Activated CD8-positive, alpha-beta memory T cell treated with anti-CD3 and anti-CD28 coated beads, Interleukin-2, amount 50 U/mL, for 24 hours (primary cell): ENCODE data around the gene EML6.

Experiments used
- DNase-seq: peaks from one replicate; pipeline ENCODE4 v3.0.0-alpha.2; 2020; ENCODE audit errors: extremely low read depth

EML6 gene

GRCh38 chr2:54879598-54880332 is 156.3 kb downstream of the EML6 start:
- no peak for DNase-seq

DNA sequence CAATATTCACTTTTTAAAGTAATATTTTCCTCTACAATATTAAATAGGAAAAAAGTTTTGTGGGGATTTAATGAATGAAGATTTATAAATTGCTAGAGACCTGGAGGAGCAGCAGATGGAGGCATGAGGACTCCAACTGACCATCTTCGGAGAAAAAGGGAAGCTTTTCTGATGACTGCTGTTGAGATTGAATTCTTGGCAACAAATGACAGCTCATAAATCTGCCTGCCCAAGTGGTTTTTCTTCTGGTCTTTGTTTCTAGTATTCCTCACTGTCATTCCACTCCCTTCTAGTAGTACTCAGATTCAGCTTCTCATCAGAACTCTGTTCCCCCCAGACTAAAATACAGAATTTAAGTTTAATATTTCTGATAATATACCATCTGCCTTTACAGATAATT is 157.0 kb downstream of the EML6 start:
- DNase-seq = no peak

DNA sequence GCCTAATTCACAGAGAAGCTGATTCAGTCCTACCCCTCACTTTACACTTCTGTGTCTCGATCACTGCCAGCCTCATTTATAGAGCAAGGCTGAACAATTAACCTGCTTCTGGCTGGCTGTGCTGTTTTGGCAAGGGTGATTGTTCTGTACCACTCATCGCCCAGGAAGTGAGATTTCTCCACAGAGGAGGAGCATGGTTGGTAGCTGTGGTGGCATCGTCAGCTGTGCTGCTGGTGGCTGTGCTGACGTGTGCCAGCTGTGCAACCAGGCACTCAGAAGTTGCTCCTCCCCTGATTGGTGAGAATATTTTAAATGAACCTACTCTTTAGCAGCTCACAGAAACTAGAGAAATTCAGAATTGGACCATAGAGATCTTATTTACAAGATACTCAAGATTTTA is 158.3 kb downstream of the EML6 start:
- no peak for DNase-seq

DNA sequence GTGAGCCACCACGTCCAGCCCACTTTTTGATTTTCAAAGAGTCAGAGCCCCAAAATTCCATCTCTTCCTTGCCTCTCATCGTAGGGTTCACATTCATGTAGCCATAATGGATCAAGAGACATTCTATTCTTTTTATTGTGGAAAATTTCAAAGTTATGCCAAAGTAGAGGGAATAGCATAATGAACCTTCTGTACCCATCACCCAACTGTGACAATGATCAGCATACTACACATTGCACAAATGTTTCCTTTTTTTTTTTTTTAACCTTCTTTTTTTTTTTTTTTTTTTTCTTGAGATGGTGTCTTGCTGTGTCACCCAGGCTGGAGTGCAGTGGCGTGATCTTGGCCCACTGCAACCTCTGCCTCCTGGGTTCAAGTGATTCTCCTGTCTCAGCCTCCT is 162.4 kb downstream of the EML6 start:
- DNase-seq = no peak

GRCh38 chr2:54887850-54888545 is 164.5 kb downstream of the EML6 start:
- no peak for DNase-seq

- DNase-seq = no peak
Measured at GRCh38 chr2:54889053-54889452, 165.6 kb downstream of the EML6 start.

- DNase-seq = no peak
Measured at GRCh38 chr2:54891909-54892308, 168.4 kb downstream of the EML6 start.

- no peak for DNase-seq
Measured at GRCh38 chr2:54894467-54894866, 171.0 kb downstream of the EML6 start.

- no peak for DNase-seq
Measured at GRCh38 chr2:54895730-54896129, 172.3 kb downstream of the EML6 start.

DNA sequence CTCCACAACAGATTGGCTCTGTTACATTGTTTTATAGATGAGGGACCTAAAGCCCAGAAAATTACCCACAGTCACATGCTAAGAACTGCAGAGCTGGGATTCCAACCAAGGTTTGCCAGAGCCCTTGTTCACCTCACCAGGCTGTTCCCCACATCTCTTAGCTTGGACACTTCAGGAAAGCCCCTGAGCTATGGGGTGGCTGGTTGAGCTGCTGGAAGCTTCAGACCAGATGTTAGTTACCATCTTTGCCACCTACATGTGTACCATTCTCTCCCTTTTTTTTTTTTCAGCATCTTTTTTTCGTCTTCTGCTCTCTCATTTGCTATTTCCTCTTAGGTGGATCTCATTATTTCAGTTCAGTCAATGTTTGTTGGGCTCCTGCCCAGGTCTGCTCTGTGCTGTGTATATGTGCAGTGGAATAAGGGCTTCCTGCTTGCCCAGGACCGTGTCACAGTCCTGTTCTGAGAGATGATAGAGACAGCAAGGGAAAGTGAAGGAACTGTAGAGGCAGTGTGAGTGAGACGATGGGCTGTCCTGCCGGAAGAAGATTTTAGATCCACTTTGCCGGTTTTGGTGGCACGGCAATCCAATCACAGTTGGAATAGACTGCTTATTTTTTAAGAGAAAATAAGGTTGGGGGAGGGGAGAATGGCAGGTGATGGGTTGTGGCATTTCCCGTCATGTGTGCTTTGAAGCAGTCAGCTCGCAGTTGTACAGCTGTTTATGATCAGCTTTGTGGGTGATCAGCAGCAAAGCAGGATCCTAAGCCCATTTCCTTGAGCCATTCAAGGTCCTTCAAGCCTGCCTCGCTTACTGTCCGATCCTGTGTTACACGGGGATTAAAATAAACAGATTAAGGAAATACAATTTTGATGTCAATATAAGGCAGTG is 174.2 kb downstream of the EML6 start:
- DNase-seq = no peak

GRCh38 chr2:54898456-54899226 is 175.2 kb downstream of the EML6 start:
- no peak for DNase-seq

DNA sequence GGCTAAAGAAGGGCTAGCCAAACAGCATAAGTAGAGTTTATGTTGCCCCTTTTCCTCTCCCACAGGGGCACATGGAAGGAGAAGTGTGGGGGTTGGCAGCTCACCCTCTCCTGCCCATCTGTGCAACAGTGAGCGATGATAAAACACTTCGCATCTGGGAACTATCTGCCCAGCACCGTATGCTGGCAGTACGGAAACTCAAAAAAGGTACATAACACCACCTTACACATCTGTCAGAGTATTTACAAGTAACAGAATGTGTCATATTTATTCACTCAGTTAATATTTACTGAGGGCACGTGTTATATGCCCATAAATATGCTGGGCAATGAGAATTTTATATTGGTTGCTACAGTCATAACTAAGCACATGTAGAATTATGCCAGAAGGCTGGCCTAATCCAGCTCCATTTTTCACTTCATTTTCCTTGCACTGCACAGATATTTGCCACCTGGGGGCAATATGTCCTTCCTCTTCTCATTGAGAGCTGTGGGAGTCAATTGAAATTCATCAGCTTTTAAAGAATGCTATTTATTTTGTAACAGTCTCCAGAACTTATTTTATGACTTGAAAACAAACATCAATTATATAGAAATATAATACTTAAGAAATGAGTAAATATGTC is 176.2 kb downstream of the EML6 start:
- DNase-seq = no peak

- DNase-seq = no peak
Measured at GRCh38 chr2:54901224-54901986, 177.9 kb downstream of the EML6 start.

GRCh38 chr2:54902763-54903162 is 179.3 kb downstream of the EML6 start:
- no peak for DNase-seq

- DNase-seq = peak; percentile 14
Measured at GRCh38 chr2:54903736-54904554, 180.5 kb downstream of the EML6 start.

- no peak for DNase-seq
Measured at GRCh38 chr2:54904836-54905235, 181.4 kb downstream of the EML6 start.

- DNase-seq = no peak
Measured at GRCh38 chr2:54906716-54907115, 183.3 kb downstream of the EML6 start.

DNA sequence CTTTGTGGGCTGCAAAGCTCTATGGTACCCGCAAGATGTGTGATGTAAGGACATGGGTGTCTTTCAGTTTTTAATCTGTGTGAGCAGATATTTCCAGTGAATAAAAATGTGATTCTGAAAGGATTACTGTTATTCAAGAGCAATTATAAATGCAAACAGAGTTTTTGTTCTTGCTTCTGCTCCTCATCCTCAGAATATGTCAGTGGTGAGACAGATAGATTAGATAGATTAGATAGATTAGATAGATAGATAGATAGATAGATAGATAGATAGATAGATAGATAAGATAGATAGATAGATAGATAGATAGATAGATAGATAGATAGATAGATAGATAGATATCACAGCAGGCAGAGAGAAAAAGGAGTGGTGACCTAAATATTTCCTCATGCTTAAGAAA is 184.2 kb downstream of the EML6 start:
- no peak for DNase-seq

- DNase-seq = no peak
Measured at GRCh38 chr2:54908591-54908990, 185.1 kb downstream of the EML6 start.

DNA sequence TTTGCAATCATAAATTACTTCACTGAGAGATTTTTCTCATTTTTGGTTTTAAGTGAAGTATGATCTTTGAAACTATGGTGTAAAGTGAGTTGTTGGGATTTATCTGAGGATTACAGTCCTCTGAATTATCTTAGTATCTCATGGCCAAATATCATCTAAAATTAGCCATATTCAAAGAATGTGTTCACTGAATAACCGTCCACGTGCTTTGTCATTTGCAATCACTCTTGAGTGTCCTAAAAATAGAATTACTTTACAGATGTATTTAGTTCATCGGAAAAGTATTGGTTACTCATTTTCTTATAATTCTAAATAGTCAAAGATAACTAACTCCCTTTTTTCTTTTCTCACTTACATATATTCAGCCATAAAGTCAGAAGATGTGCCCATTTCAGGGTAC is 185.5 kb downstream of the EML6 start:
- no peak for DNase-seq
